ENCODE results near the gene C11orf21.
A peak's percentile ranks its signal among the peaks of the same experiment; 100 is the strongest.
"Not testable (repeated sequence)": the region's sequence is repeated elsewhere in the genome, so short reads cannot be mapped to it uniquely, and the experiment has no call there.

Gene C11orf21

GRCh38 chr11:2295971-2296912 lies 5.5 kb downstream of the C11orf21 start:
- no peak for DNase-seq

DNA sequence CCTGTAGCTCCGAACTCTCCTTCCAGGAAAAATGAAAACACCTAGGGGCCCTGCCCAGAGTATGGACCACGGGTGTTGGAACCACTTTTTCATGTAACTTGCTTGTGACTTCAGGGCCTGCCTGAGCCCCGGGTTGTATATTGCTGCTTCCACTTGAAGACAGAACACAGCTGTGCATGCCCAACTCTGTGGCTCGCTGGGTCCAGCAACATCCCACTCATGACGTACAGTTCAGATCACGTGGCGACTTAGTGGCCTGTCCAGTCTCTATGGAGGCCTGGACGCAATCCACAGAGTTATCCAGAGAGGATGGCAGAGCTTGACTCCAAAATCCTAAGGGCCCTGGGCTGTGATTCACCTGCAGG lies 6.8 kb downstream of the C11orf21 start:
- no peak for DNase-seq

DNA sequence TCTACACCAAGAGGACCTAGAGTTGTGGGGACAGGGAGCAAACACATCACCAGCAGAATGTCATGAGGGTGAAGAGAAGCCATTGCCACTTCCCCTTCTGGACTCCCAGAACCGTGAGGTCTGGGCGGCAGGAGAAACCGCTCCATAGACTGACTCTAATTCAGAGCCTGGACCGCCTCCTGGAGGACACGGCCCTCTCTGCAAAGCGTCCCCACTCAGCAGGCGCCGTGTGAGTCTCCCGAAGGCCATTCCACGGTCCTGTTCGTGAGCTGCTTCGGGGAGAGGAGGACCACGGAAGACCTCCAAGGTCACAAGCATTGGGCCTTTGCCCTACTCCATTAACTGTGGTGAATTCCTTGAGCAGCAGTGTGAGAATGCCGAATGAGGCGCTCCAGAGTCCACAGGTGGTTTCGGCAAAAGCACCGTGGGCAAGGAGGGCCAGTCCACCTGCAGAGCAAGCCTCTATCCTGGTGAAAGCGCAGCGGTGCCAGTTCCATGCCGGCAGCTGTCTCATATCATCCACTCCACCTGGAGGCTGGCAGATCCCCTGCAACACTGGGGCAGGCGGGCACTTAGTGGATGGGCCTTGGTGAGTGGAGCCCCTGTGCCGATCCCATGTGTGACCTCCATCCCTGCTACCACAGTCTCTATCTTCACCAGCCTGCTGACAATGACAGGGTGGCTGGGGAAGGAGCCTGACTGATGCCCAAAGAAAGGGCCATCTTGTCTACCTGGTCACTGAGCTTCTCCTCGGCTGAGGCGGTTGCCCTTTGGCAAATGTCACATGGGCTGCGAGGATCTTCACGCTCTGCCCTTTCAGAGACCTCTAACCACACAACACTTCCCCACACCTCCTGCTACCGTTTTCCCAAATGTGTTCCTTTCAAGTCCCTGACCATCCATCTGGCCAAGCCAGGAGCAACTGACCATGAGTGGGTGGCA lies 7.5 kb downstream of the C11orf21 start:
- peak; percentile 3 for DNase-seq

DNA sequence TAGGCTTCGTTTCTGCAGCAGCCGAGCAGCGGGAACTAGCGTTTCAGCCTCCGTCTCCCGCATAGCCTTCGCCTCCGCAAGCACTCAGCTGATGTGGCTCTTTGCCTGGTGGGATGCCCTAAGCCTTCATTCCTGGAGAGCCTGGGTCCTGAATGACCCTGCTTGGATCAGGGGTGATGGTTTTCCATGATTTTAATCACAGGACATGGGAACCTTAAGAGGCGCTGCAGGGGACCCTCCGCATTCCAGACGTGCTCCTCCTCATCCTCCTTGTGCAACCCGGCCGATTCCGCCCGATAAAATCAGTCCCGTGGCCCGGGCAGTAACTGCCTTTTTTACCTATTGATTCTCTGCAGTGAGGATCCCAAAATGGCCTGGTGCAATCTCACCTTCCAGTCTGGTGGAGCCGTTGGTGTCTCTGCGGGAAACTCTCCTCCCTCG lies 8.2 kb downstream of the C11orf21 start:
- DNase-seq = no peak

DNA sequence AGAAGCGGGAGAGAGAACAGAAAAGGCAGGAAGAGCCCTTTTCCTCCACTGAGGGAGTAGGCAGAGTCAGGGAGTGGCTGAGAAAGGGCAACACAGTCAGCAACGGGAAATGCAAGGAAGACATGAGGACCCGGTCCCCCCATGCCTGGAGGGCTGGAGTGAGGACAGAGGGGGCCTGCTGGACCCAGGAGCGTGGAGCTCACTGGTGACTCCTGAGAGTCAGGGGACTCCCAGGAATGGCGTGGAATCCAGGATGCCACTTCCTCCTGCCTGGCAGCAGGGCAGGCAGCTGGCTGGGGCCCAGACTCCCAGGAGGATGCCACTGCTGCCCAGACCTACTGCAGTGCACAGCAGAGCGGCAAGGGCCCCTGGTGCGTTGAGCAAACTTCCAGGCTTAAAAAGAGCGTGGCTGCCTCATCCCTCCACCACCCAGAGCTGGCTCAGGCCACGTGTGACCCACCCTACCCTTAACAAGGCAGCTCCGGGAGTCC lies 11.3 kb downstream of the C11orf21 start:
- DNase-seq = no peak

DNA sequence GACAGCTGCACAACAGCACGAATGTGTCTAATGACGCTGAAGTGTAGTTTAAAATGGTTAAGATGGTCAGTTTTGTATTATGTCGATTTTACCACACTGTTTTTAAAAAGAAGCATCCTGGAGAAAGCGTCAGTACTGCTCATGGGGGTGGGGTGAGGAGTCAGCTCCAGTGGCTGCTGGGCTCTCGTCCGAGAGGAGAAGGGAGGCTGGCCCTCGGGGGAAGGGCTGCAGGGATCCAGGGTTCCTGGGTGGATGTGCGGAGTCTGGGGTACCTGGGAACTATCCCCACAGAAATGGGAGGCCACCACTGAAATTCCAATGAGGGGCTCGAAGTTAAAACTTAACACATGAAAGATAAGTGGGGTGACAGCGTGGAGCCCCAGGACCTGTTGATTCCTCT lies 11.9 kb downstream of the C11orf21 start:
- DNase-seq = no peak

DNA sequence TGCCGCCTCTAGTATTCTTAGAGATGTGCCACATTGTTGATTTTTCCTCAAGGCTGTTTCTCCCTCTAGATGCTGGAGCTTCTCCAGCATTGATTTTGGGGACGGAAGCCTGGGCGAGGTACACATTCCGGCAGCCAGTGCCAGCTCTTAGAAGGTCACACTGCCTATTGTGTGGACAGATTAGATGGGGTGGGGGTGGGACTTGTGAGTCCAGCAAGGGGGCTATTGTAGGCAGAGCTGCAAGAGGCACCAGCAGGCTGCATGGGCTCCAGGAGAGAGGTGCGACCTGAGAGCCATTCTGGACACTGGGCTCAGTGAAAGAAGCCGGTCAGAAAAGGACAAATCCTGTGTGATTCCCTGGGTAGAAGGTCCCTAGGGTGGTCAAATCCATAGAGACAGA lies 12.4 kb downstream of the C11orf21 start:
- DNase-seq = no peak

GRCh38 chr11:2287091-2287490 lies 14.6 kb downstream of the C11orf21 start:
- DNase-seq = no peak

GRCh38 chr11:2286350-2286749 lies 15.4 kb downstream of the C11orf21 start:
- DNase-seq = not testable (repeated sequence)

DNA sequence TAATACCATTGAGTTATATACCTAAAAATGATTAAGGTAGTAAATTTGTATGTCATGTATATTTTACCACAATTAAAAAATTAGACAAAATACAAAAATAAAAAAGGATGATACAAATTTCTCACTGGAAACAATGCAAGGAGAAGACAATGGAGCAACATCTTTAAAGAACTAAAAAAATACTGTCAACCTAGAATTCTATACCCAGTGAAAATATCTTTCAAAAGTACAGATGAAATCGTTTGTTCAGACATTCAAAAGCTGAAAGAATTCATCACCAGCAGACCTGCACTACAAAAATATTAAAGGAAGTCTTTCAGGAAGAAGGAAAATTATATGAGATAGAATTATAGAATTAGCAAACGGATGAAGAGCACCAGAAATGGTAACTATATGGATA lies 21.5 kb downstream of the C11orf21 start:
- no peak for DNase-seq

DNA sequence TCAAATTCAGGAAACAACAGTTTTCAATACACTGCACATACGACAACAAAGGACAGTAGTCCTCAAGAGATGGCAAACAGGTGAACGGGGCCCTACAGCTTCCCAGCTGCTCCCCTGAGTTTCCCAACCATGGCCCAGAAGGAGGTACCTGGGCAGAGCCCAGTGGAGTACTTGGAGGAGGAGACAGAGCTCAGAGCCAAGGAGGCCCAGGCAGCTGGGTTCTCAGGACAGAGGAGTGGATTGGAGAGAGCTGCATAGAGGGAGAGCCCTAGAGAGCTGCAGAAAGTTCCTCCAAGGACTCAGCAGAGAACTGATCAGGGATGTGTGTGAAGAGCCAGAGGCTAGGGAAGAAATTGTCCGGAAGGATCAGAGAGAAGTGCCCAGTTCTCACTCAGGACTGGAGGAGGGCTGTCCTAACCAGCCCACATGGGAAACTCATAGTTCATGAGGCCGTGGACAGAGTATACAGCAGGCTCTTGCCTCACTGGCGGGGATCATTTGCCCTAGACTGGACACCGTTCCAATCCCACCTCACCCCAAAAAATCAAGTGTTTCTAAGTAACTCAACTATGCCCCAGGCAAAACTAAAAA lies 23.7 kb downstream of the C11orf21 start:
- DNase-seq = no peak

DNA sequence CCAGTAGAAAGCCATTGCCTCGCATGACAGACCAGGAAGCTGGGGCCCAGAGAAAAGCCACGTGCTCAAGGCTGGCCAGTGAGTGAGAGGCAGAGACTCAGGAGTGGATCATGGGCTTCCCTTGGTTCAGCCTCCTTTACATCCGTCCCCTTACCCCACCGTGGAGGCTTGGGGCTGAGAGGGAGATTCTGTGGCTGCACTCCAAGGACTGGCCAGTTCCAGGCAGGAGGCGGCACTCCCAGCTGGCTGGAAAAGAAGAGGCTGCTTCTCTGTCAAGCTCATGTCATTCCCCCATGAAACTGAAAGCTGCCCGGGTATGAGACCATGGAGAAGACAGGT lies 24.7 kb downstream of the C11orf21 start:
- DNase-seq = no peak

DNA sequence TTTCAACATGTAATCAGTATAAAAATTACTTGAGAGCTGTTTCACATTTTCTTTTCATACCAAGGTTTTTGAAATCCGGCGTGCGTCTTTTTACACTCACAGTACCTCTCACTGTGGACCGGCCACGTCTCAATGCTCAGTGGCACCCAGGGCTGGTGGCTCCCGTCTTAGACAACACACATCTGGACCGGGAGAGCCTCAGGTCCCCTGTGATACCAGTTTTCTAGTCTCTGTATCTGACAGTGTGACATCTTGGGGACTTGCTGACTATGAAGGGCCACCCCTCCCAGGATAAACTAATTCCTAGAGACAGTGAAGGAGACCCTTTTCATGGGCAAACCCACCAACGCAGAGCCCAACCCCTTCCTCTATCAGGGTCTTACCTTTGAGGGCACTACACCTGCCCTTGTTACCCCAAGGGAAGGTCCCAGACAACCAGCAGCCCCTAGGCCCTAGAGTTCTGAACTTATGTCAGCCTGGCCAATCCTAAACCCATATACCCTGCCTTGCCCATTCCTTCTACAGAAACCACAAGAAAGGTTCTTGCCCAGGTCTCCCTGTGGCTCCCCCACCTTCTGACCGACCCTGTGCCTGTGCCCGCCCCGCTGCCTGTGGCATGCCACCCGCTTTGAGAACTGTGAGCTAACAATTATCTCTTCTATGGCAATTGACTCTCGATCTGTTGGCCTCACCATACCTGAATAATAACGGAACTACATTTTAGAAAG lies 25.3 kb downstream of the C11orf21 start:
- no peak for DNase-seq

DNA sequence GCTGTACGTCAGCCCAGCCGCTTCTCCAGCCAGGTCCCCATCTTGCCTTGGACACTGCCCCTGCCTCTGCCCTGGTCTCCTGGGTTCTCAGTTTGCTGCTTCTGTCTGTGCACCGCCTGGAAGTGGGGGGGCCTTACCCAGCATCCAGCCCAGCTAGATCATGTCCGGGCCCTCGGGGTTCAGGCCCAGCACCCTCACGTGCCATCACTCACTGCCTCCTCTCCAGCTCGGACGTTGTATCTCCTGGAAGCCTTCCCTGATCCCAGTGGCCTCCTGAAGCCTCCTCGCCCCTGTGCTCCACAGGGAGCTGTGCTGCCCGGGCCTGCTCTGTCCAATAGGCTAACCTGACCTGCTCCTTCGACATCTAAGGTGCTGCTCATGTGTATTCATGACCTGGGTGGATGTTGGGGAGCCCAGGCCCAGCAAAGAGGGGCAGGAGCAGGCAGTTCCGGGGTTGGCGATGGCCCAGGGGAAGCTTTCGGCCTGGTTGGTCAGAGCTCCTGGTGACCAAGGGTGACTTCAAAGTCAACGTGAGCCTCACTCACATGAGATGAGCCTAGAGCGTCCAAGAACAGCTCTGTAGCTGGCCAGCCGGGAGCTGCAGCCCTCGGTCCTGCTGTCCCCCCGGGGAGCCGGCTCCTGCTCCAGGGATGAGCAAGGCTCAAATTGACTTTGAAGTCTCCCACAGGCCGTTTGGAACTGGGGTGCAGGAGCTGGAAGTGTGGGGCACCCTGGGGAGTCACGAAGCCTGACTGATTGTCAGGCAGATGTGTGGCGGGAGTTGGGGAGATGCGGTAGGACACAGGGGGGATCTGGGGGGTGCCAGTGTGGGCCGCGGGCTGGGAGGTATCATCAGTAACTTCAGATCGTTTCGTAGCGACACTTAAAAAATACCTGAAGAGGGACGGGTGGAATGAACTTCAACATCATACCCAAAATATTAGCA lies 26.1 kb downstream of the C11orf21 start:
- DNase-seq = no peak

DNA sequence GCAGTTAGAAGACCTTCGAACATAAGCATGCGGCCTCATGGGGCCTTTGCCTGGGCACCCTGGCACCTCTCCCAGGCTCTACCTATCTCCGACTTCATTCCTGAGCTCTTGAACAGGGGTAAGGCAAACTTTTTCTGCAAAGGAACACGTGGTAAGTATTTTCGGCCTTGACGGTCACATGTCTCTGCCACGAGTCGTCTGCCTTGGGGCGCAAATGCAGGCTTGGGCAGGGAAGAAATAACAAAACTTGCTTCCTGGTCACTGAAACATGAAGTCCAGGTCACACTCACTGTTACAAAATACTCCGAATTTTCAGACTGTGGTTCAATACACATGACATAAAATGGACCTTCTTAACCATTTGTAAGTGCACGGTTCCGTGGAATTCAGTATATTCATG lies 27.9 kb downstream of the C11orf21 start:
- DNase-seq = no peak

DNA sequence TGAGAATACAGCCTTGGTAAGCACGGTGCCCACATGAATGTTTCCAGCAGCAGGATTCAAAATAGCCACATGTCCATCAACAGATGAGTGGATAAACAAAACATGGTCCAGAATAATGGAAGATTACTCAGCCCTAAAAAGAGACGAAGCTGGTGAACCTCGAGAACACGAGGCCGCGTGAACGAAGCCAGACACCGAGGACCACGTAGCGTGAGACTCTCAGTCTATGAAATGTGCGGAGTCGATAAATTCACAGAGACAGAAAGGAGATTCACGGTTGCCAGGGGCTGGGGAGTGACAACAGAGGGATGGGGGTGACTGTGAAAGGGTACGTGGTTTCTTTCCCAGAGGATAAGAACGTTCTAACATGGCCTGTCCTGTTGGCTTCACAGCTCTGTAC lies 28.4 kb downstream of the C11orf21 start:
- DNase-seq = no peak

DNA sequence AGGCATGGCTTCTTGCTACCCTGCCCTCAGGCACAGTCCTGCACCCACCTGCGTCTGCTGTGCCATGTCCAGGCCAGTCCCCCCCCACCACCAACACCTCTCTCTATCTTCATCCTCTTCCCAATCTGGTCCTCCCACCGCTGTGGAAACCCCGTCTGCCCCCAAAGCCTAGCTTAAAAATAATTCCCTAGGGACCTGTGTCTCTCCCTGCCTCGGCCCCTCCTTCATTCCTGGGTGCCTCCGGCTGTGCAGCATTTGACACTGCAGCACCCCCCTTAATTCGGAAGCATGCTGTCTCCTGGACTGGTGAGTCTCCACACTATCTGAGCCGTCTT lies 28.8 kb downstream of the C11orf21 start:
- DNase-seq = no peak

GRCh38 chr11:2272228-2272945 lies 29.3 kb downstream of the C11orf21 start:
- no peak for DNase-seq

GRCh38 chr11:2271327-2272227 lies 30.1 kb downstream of the C11orf21 start:
- no peak for DNase-seq

DNA sequence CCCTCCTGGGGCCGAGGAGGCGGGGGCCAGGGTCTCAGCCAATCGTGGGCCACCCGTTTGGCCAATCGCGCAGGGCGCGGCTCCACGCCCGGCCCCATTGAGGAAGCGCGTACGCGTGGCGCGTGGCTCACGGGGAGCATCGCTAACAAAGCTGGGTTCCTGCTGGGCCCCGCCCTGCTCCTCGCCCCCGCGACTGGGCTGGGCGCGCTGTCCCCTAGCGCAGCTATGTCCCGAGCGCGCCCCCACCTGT lies 30.7 kb downstream of the C11orf21 start:
- peak; percentile 56 for DNase-seq

All from CD4-positive, alpha-beta T cell treated with Interleukin-17A for 4 hours (primary cell).